CD14-positive monocyte (primary cell): ENCODE data around the gene PAOX. TPM values are rescaled to one million over a fixed set of nuclear protein-coding genes. Genes with fewer than 3 reads are reported as not detected.

Source experiments
- DNase-seq, 3 donors: peaks; one replicate each; pipeline ENCODE4 v3.0.0-alpha.2; 2011 to 2022
- H2AFZ ChIP-seq: 2 replicates; pipeline ENCODE4 v1.6.0; 2012; ENCODE audit warnings: mild to moderate bottlenecking, low read depth, low read length, inconsistent platforms; ENCODE audit not compliant: insufficient read depth, poor library complexity, severe bottlenecking
- H3K27ac ChIP-seq, 2 donors: 1 replicate in 1 of 2; 2 replicates in 1 of 2; pipeline ENCODE4 v1.5.1; 2012 to 2013; ENCODE audit warnings: low read length in 2 of 2, control low read depth in 1 of 2, inconsistent platforms in 1 of 2, low read depth in 1 of 2, mild to moderate bottlenecking in 1 of 2
- H3K27me3 ChIP-seq, 2 donors: one replicate each; pipeline versions ENCODE4 v1.6.0 to v1.6.1; 2011 to 2013; ENCODE audit warnings: low read length in 2 of 2; ENCODE audit not compliant: control insufficient read depth in 2 of 2, insufficient read depth in 2 of 2
- H3K36me3 ChIP-seq, 2 donors: replicated peaks in 1 of 2; 1 replicate in 1 of 2; 2 replicates in 1 of 2; pipeline versions ENCODE4 v1.5.1 to v1.6.1; 2012 to 2013; ENCODE audit warnings: low read length in 2 of 2, control low read depth in 1 of 2, inconsistent platforms in 1 of 2, mild to moderate bottlenecking in 1 of 2; ENCODE audit not compliant: insufficient read depth in 2 of 2, control insufficient read depth in 1 of 2
- H3K4me1 ChIP-seq, 2 donors: 1 replicate in 1 of 2; 2 replicates in 1 of 2; pipeline versions ENCODE4 v1.5.1 to v1.6.1; 2012 to 2013; ENCODE audit warnings: low read length in 2 of 2, control low read depth in 1 of 2, inconsistent platforms in 1 of 2, mild to moderate bottlenecking in 1 of 2, moderate library complexity in 1 of 2; ENCODE audit not compliant: insufficient read depth in 2 of 2, control insufficient read depth in 1 of 2
- H3K4me2 ChIP-seq: replicated peaks from 2 replicates; pipeline ENCODE3; 2012; ENCODE audit warnings: low read length, moderate library complexity, mild to moderate bottlenecking; ENCODE audit not compliant: poor library complexity, severe bottlenecking; ENCODE audit errors: extremely low read depth
- H3K4me3 ChIP-seq, 3 experiments: fragments of 200-600 bp in 1 of 3; sonication (generic) in 1 of 3; replicated peaks in 1 of 3; 1 replicate in 2 of 3; 2 replicates in 1 of 3; pipeline ENCODE4 v1.5.1; 2011 to 2013; ENCODE audit warnings: low read length in 3 of 3, mild to moderate bottlenecking in 3 of 3, control low read depth in 2 of 3, low read depth in 2 of 3, inconsistent platforms in 1 of 3, moderate library complexity in 1 of 3
- H3K79me2 ChIP-seq: 2 replicates; pipeline ENCODE4 v1.6.0; 2012; ENCODE audit warnings: mild to moderate bottlenecking, control low read depth, inconsistent platforms, low read length, moderate library complexity; ENCODE audit not compliant: insufficient read depth
- H3K9ac ChIP-seq: 2 replicates; pipeline ENCODE4 v1.6.0; 2017; ENCODE audit warnings: low read length, mild to moderate bottlenecking; ENCODE audit not compliant: insufficient read depth, poor library complexity, severe bottlenecking
- H3K9me3 ChIP-seq, 2 donors: replicated peaks in 1 of 2; 1 replicate in 1 of 2; 2 replicates in 1 of 2; pipeline versions ENCODE4 v1.5.1 to v1.6.1; 2012 to 2013; ENCODE audit warnings: low read length in 2 of 2, control low read depth in 1 of 2; ENCODE audit not compliant: control insufficient read depth in 1 of 2, insufficient read depth in 1 of 2
- H4K20me1 ChIP-seq: 2 replicates; pipeline ENCODE4 v1.6.0; 2012; ENCODE audit warnings: mild to moderate bottlenecking, low read length, control low read depth, moderate library complexity; ENCODE audit not compliant: insufficient read depth
- H3K27ac Mint-ChIP-seq, 7 donors: one replicate each; pipeline ENCODE4 v1.8.0; 2020; ENCODE audit warnings: mild to moderate bottlenecking in 7 of 7, mixed read lengths in 7 of 7, moderate library complexity in 6 of 7, inconsistent platforms in 2 of 7
- H3K27me3 Mint-ChIP-seq, 3 donors: one replicate each; pipeline ENCODE4 v1.8.0; 2021 to 2022; ENCODE audit warnings: low read depth in 3 of 3, mild to moderate bottlenecking in 3 of 3, mixed read lengths in 3 of 3, moderate library complexity in 3 of 3, inconsistent platforms in 1 of 3
- H3K36me3 Mint-ChIP-seq, 2 donors: one replicate each; pipeline ENCODE4 v1.8.0; 2020; ENCODE audit warnings: mixed read lengths in 2 of 2, inconsistent platforms in 1 of 2, mild to moderate bottlenecking in 1 of 2
- H3K4me1 Mint-ChIP-seq: one replicate; pipeline ENCODE4 v1.8.0; 2020; ENCODE audit warnings: mild to moderate bottlenecking, mixed read lengths
- H3K4me3 Mint-ChIP-seq, 2 donors: one replicate each; pipeline ENCODE4 v1.8.0; 2020; ENCODE audit warnings: mild to moderate bottlenecking in 2 of 2, mixed read lengths in 2 of 2, moderate library complexity in 1 of 2
- H3K9me3 Mint-ChIP-seq, 7 donors: one replicate each; pipeline ENCODE4 v1.8.0; 2020 to 2022; ENCODE audit warnings: mixed read lengths in 7 of 7, mild to moderate bottlenecking in 6 of 7, moderate library complexity in 6 of 7, inconsistent platforms in 2 of 7
- CTCF ChIP-seq: fragments of 200-600 bp; IDR thresholded peaks from one replicate; pipeline ENCODE4 v1.8.0; 2022; ENCODE audit warnings: antibody characterized with exemption, mild to moderate bottlenecking
- WGBS: methylation state at CpG from one replicate; pipeline ENCODE4 v1.1.5; 2013; ENCODE audit warnings: missing lambda C conversion rate; ENCODE audit not compliant: insufficient coverage; 5-methylcytosine and 5-hydroxymethylcytosine counted together
- intact Hi-C, 2 donors: fragments of 100-400 bp; cut with micrococcal nuclease; formaldehyde crosslinking; loops; one replicate each; pipeline versions ENCODE4 v1.15.0 to v1.15.1; 2023
- polyA plus RNA-seq, 3 donors: library from polyadenylated mRNA; depleted of rRNA in 1 of 3; unstranded in 2 of 3; stranded (reverse) in 1 of 3; fragments of 300-500 nt in 2 of 3; fragments of >200 nt in 1 of 3; fragmentation: Illumina TruSeq in 2 of 3; gene quantifications; 1 replicate in 2 of 3; 2 replicates in 1 of 3; pipeline ENCODE4 v1.2.3, GENCODE V29; 2012 to 2021

Gene PAOX
- polyA plus RNA-seq, 3 donors: 3.9 to 9.5 (median 9.3) TPM

- Histone ChIP-seq H3K4me3 (no peak overlapping the region), H3K4me2 (no peak overlapping the region), H3K36me3 (no peaks in the 10 kb centered on the region), H3K9me3 (peaks cover 0 to 3% of the 10 kb centered on the region in 2 donors), H2AFZ (no peak overlapping the region), H4K20me1 (no peaks in the 10 kb centered on the region), H3K79me2 (no peaks in the 10 kb centered on the region), H3K4me1 (no peaks in the 10 kb centered on the region), H3K27me3 (peaks cover 0 to 22% of the 10 kb centered on the region in 2 donors), H3K9ac (no peak overlapping the region), H3K27ac (no peak overlapping the region)
- DNase-seq: no peak
- Mint-ChIP-seq H3K9me3 (peaks cover 0 to 5% (median 0%) of the 10 kb centered on the region in 7 donors), H3K4me1 (no peaks in the 10 kb centered on the region), H3K36me3 (no peaks in the 10 kb centered on the region), H3K4me3 (no peak overlapping the region), H3K27me3 (peaks cover 25 to 53% (median 35%) of the 10 kb centered on the region in 3 donors), H3K27ac (no peak overlapping the region)
- intact Hi-C loops: no loop called here
- TF ChIP-seq CTCF: no peak
- 55% methylated on average over 8 of the region's 11 CpGs for WGBS
Measured at GRCh38 chr10:133346413-133346812, 32.6 kb upstream of the PAOX start.

- Histone ChIP-seq H2AFZ (no peak overlapping the region), H3K4me3 (no peak overlapping the region), H3K79me2 (no peaks in the 10 kb centered on the region), H3K27me3 (peaks cover 0 to 14% of the 10 kb centered on the region in 2 donors), H3K27ac (no peak overlapping the region), H3K4me2 (no peak overlapping the region), H3K9ac (no peak overlapping the region), H4K20me1 (no peaks in the 10 kb centered on the region), H3K36me3 (no peaks in the 10 kb centered on the region), H3K4me1 (no peaks in the 10 kb centered on the region), H3K9me3 (peaks cover 0 to 3% of the 10 kb centered on the region in 2 donors)
- Mint-ChIP-seq H3K4me3 (no peak overlapping the region), H3K27me3 (peaks cover 16 to 49% (median 31%) of the 10 kb centered on the region in 3 donors), H3K9me3 (peaks cover 0 to 5% (median 0%) of the 10 kb centered on the region in 7 donors), H3K4me1 (no peaks in the 10 kb centered on the region), H3K36me3 (no peaks in the 10 kb centered on the region), H3K27ac (peak overlapping the region in 1 of 7 donors; percentile 41)
- 73% methylated on average over 11 of the region's 16 CpGs for WGBS
- intact Hi-C loops: no loop called here
- no peak for TF ChIP-seq CTCF
- no peak for DNase-seq
Measured at GRCh38 chr10:133347710-133348517, 31.1 kb upstream of the PAOX start.
